CD14-positive monocyte (primary cell): ENCODE results near the gene ZNF408. TPM values are rescaled to one million over a fixed set of nuclear protein-coding genes. Genes with fewer than 3 reads are reported as not detected.

Experiments used
- DNase-seq, 3 donors: peaks; one replicate each; pipeline ENCODE4 v3.0.0-alpha.2; 2011 to 2022
- H2AFZ ChIP-seq: 2 replicates; pipeline ENCODE4 v1.6.0; 2012; ENCODE audit warnings: mild to moderate bottlenecking, low read depth, low read length, inconsistent platforms; ENCODE audit not compliant: insufficient read depth, poor library complexity, severe bottlenecking
- H3K27ac ChIP-seq, 2 donors: 1 replicate in 1 of 2; 2 replicates in 1 of 2; pipeline ENCODE4 v1.5.1; 2012 to 2013; ENCODE audit warnings: low read length in 2 of 2, control low read depth in 1 of 2, inconsistent platforms in 1 of 2, low read depth in 1 of 2, mild to moderate bottlenecking in 1 of 2
- H3K27me3 ChIP-seq, 2 donors: one replicate each; pipeline versions ENCODE4 v1.6.0 to v1.6.1; 2011 to 2013; ENCODE audit warnings: low read length in 2 of 2; ENCODE audit not compliant: control insufficient read depth in 2 of 2, insufficient read depth in 2 of 2
- H3K36me3 ChIP-seq, 2 donors: replicated peaks in 1 of 2; 1 replicate in 1 of 2; 2 replicates in 1 of 2; pipeline versions ENCODE4 v1.5.1 to v1.6.1; 2012 to 2013; ENCODE audit warnings: low read length in 2 of 2, control low read depth in 1 of 2, inconsistent platforms in 1 of 2, mild to moderate bottlenecking in 1 of 2; ENCODE audit not compliant: insufficient read depth in 2 of 2, control insufficient read depth in 1 of 2
- H3K4me1 ChIP-seq, 2 donors: 1 replicate in 1 of 2; 2 replicates in 1 of 2; pipeline versions ENCODE4 v1.5.1 to v1.6.1; 2012 to 2013; ENCODE audit warnings: low read length in 2 of 2, control low read depth in 1 of 2, inconsistent platforms in 1 of 2, mild to moderate bottlenecking in 1 of 2, moderate library complexity in 1 of 2; ENCODE audit not compliant: insufficient read depth in 2 of 2, control insufficient read depth in 1 of 2
- H3K4me2 ChIP-seq: replicated peaks from 2 replicates; pipeline ENCODE3; 2012; ENCODE audit warnings: low read length, moderate library complexity, mild to moderate bottlenecking; ENCODE audit not compliant: poor library complexity, severe bottlenecking; ENCODE audit errors: extremely low read depth
- H3K4me3 ChIP-seq, 3 experiments: fragments of 200-600 bp in 1 of 3; sonication (generic) in 1 of 3; replicated peaks in 1 of 3; 1 replicate in 2 of 3; 2 replicates in 1 of 3; pipeline ENCODE4 v1.5.1; 2011 to 2013; ENCODE audit warnings: low read length in 3 of 3, mild to moderate bottlenecking in 3 of 3, control low read depth in 2 of 3, low read depth in 2 of 3, inconsistent platforms in 1 of 3, moderate library complexity in 1 of 3
- H3K79me2 ChIP-seq: 2 replicates; pipeline ENCODE4 v1.6.0; 2012; ENCODE audit warnings: mild to moderate bottlenecking, control low read depth, inconsistent platforms, low read length, moderate library complexity; ENCODE audit not compliant: insufficient read depth
- H3K9ac ChIP-seq: 2 replicates; pipeline ENCODE4 v1.6.0; 2017; ENCODE audit warnings: low read length, mild to moderate bottlenecking; ENCODE audit not compliant: insufficient read depth, poor library complexity, severe bottlenecking
- H3K9me3 ChIP-seq, 2 donors: replicated peaks in 1 of 2; 1 replicate in 1 of 2; 2 replicates in 1 of 2; pipeline versions ENCODE4 v1.5.1 to v1.6.1; 2012 to 2013; ENCODE audit warnings: low read length in 2 of 2, control low read depth in 1 of 2; ENCODE audit not compliant: control insufficient read depth in 1 of 2, insufficient read depth in 1 of 2
- H4K20me1 ChIP-seq: 2 replicates; pipeline ENCODE4 v1.6.0; 2012; ENCODE audit warnings: mild to moderate bottlenecking, low read length, control low read depth, moderate library complexity; ENCODE audit not compliant: insufficient read depth
- H3K27ac Mint-ChIP-seq, 7 donors: one replicate each; pipeline ENCODE4 v1.8.0; 2020; ENCODE audit warnings: mild to moderate bottlenecking in 7 of 7, mixed read lengths in 7 of 7, moderate library complexity in 6 of 7, inconsistent platforms in 2 of 7
- H3K27me3 Mint-ChIP-seq, 3 donors: one replicate each; pipeline ENCODE4 v1.8.0; 2021 to 2022; ENCODE audit warnings: low read depth in 3 of 3, mild to moderate bottlenecking in 3 of 3, mixed read lengths in 3 of 3, moderate library complexity in 3 of 3, inconsistent platforms in 1 of 3
- H3K36me3 Mint-ChIP-seq, 2 donors: one replicate each; pipeline ENCODE4 v1.8.0; 2020; ENCODE audit warnings: mixed read lengths in 2 of 2, inconsistent platforms in 1 of 2, mild to moderate bottlenecking in 1 of 2
- H3K4me1 Mint-ChIP-seq: one replicate; pipeline ENCODE4 v1.8.0; 2020; ENCODE audit warnings: mild to moderate bottlenecking, mixed read lengths
- H3K4me3 Mint-ChIP-seq, 2 donors: one replicate each; pipeline ENCODE4 v1.8.0; 2020; ENCODE audit warnings: mild to moderate bottlenecking in 2 of 2, mixed read lengths in 2 of 2, moderate library complexity in 1 of 2
- H3K9me3 Mint-ChIP-seq, 7 donors: one replicate each; pipeline ENCODE4 v1.8.0; 2020 to 2022; ENCODE audit warnings: mixed read lengths in 7 of 7, mild to moderate bottlenecking in 6 of 7, moderate library complexity in 6 of 7, inconsistent platforms in 2 of 7
- WGBS: methylation state at CpG from one replicate; pipeline ENCODE4 v1.1.5; 2013; ENCODE audit warnings: missing lambda C conversion rate; ENCODE audit not compliant: insufficient coverage; 5-methylcytosine and 5-hydroxymethylcytosine counted together
- intact Hi-C, 2 donors: fragments of 100-400 bp; cut with micrococcal nuclease; formaldehyde crosslinking; loops; one replicate each; pipeline versions ENCODE4 v1.15.0 to v1.15.1; 2023
- polyA plus RNA-seq, 3 donors: library from polyadenylated mRNA; depleted of rRNA in 1 of 3; unstranded in 2 of 3; stranded (reverse) in 1 of 3; fragments of 300-500 nt in 2 of 3; fragments of >200 nt in 1 of 3; fragmentation: Illumina TruSeq in 2 of 3; gene quantifications; 1 replicate in 2 of 3; 2 replicates in 1 of 3; pipeline ENCODE4 v1.2.3, GENCODE V29; 2012 to 2021
- TF ChIP-seq, protein P1 (sequence below): fragments of 200-600 bp; IDR thresholded peaks from one replicate; pipeline ENCODE4 v1.8.0; 2022; ENCODE audit warnings: antibody characterized with exemption, mild to moderate bottlenecking

Gene ZNF408
- polyA plus RNA-seq, 3 donors = 4.1 to 4.5 (median 4.2) TPM

DNA sequence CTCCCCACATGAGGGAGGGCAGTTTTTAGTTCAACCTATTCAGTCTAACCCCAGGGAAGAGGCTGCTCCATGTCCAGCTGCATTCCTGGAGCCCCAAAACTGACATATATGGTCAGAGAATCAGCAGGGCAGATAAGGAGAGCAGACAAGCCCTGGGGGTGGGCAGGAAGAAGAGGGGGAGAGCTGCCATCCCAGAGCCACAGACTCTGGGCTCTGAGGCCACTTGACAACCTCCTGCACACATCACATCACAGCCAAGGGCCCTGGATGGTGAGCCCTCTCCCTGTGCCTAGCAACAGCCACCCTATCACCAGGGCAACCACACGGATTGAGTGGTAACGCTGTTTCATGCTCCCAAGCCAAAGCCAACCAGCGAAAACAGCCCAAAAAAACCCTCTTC lies 3.5 kb upstream of the ZNF408 start:
- H3K27me3 Mint-ChIP-seq = peaks cover 0 to 4% (median 0%) of the 10 kb centered on the region in 3 donors
- H3K4me1 ChIP-seq = peaks cover 23 to 38% of the 10 kb centered on the region in 2 donors
- peak overlapping the region in 1 of 2 donors; percentile 50 for H3K27ac ChIP-seq

DNA sequence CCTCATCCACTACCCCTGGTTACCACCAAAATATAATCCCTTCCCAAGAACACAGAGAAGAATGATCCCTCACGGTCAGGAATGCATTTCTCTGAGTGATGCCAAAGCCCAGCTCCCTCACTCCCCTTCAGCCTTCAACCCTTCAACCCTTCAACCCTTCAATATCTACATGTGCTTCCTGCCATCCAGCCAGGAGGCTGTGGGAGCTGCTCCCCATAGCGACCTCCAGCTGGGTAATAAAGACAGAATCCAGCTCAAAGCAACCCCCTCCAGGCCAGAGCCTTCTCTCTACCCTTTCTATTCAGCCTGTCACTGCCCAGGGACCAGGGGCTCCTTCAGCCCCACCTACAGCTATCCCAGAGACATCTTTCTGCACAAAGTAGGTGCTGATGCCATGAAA lies 3.1 kb upstream of the ZNF408 start:
- H3K9me3 ChIP-seq = no peaks in the 10 kb centered on the region
- TF ChIP-seq, protein P1, sequence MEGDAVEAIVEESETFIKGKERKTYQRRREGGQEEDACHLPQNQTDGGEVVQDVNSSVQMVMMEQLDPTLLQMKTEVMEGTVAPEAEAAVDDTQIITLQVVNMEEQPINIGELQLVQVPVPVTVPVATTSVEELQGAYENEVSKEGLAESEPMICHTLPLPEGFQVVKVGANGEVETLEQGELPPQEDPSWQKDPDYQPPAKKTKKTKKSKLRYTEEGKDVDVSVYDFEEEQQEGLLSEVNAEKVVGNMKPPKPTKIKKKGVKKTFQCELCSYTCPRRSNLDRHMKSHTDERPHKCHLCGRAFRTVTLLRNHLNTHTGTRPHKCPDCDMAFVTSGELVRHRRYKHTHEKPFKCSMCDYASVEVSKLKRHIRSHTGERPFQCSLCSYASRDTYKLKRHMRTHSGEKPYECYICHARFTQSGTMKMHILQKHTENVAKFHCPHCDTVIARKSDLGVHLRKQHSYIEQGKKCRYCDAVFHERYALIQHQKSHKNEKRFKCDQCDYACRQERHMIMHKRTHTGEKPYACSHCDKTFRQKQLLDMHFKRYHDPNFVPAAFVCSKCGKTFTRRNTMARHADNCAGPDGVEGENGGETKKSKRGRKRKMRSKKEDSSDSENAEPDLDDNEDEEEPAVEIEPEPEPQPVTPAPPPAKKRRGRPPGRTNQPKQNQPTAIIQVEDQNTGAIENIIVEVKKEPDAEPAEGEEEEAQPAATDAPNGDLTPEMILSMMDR = no peak
- Mint-ChIP-seq H3K36me3 (peaks cover 37 to 58% of the 10 kb centered on the region in 2 donors), H3K27ac (peak overlapping the region in 3 of 7 donors; percentile 48 to 85 (median 61)), H3K4me1 (peaks cover 39% of the 10 kb centered on the region), H3K27me3 (peaks cover 0 to 4% (median 0%) of the 10 kb centered on the region in 3 donors), H3K9me3 (peaks cover 0 to 2% (median 0%) of the 10 kb centered on the region in 7 donors), H3K4me3 (no peak overlapping the region)
- H3K4me2 ChIP-seq = no peak overlapping the region
- peaks cover 91% of the 10 kb centered on the region for H3K79me2 ChIP-seq
- DNase-seq = no peak
- H3K36me3 ChIP-seq = peaks cover 45 to 61% of the 10 kb centered on the region in 2 donors
- peak overlapping the region; percentile 25 for H3K9ac ChIP-seq
- H3K27me3 ChIP-seq = no peaks in the 10 kb centered on the region
- H4K20me1 ChIP-seq = peaks cover 63% of the 10 kb centered on the region
- no peak overlapping the region for H2AFZ ChIP-seq
- WGBS = 86% methylated on average over 2 of the region's 2 CpGs
- peaks cover 23 to 42% of the 10 kb centered on the region in 2 donors for H3K4me1 ChIP-seq
- peak overlapping the region in 1 of 2 donors; percentile 50 for H3K27ac ChIP-seq
- intact Hi-C loops = no loop called here
- H3K4me3 ChIP-seq = no peak overlapping the region

More for the DNA sequence above, 3.5 kb upstream of the ZNF408 start:
- peaks cover 0 to 2% (median 0%) of the 10 kb centered on the region in 7 donors for H3K9me3 Mint-ChIP-seq
- H3K9ac ChIP-seq = peak overlapping the region; percentile 25
- TF ChIP-seq, protein P1 = no peak
- peaks cover 63% of the 10 kb centered on the region for H4K20me1 ChIP-seq
- H3K4me2 ChIP-seq = no peak overlapping the region
- H3K27me3 ChIP-seq = no peaks in the 10 kb centered on the region
- H3K4me1 Mint-ChIP-seq = peaks cover 35% of the 10 kb centered on the region
- no peaks in the 10 kb centered on the region for H3K9me3 ChIP-seq
- intact Hi-C loops = no loop called here
- DNase-seq = no peak
- H3K27ac Mint-ChIP-seq = peak overlapping the region in 3 of 7 donors; percentile 48 to 85 (median 61)
- no peak overlapping the region for H3K4me3 Mint-ChIP-seq
- peaks cover 36 to 58% of the 10 kb centered on the region in 2 donors for H3K36me3 Mint-ChIP-seq
- H3K36me3 ChIP-seq = peaks cover 43 to 61% of the 10 kb centered on the region in 2 donors
- WGBS = 86% methylated on average over 3 of the region's 3 CpGs
- H3K79me2 ChIP-seq = peaks cover 87% of the 10 kb centered on the region
- no peak overlapping the region for H2AFZ ChIP-seq
- no peak overlapping the region for H3K4me3 ChIP-seq
